B cell (primary cell): Measurements from ENCODE around the gene DIPK1B.

Experiments
- CTCF ChIP-seq: fragments of 200-600 bp; IDR thresholded peaks from one replicate; pipeline ENCODE4 v1.8.0; 2022; ENCODE audit warnings: antibody characterized with exemption, mild to moderate bottlenecking
- EZH2 ChIP-seq: IDR thresholded peaks from 2 replicates; pipeline ENCODE4 v1.6.1; 2012; ENCODE audit warnings: borderline replicate concordance, low read depth, mild to moderate bottlenecking, moderate library complexity, low read length; ENCODE audit not compliant: insufficient read depth, poor library complexity, severe bottlenecking

- TF ChIP-seq CTCF (no peak), EZH2 (no peak)
These were observed 37.5 kb upstream of the DIPK1B start for GRCh38 chr9:136674786-136675349.
